Measurements from ENCODE around the gene GPR132.

- TF ChIP-seq POLR2AphosphoS5 (IDR thresholded peaks at IDR 0.05) (no peak), CTCF (IDR thresholded peaks at IDR 0.05) (peak in 1 of 6 experiments; percentile 11), POLR2A (IDR thresholded peaks at IDR 0.05) (no peak)
These were observed 14.7 kb downstream of the GPR132 start for GRCh38 chr14:105050551-105050897.
